Activated effector memory CD4-positive, alpha-beta T cell treated with anti-CD3 and anti-CD28 coated beads, Interleukin-2, amount 50 U/mL, for 16 hours (primary cell): Measurements from ENCODE around the gene RAET1G.
"Not testable (repeated sequence)": the region's sequence is repeated elsewhere in the genome, so short reads cannot be mapped to it uniquely, and the experiment has no call there.

Experiments
- DNase-seq: peaks from one replicate; pipeline ENCODE4 v3.0.0-alpha.2; 2020

RAET1G gene

GRCh38 chr6:149922642-149923326 is at the start of gene RAET1G:
Gene RAET1G, minus strand, starts transcription at chr6:149923121. Its CDS starts 111 bp downstream, at chr6:149923010.
- peak; percentile 92 for DNase-seq

- DNase-seq, result no peak
Measured at GRCh38 chr6:149969635-149970034, 46.7 kb upstream of the RAET1G start.

DNA sequence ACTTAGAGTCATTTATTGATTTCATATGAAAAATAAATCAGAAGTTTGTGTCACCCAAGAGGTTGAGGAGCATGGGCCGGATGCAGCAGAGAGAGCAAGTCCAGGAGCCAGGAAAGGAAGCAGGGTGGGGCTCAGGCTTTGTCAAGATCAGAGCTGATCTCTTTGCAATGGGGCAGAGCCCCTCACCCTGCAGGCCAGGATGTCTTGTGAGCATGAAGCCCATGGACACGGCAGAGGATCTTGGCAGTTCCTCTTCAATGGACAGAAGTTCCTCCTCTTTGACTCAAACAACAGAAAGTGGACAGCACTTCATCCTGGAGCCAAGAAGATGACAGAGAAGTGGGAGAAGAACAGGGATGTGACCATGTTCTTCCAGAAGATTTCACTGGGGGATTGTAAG is 46.0 kb upstream of the RAET1G start:
- not testable (repeated sequence) for DNase-seq

DNA sequence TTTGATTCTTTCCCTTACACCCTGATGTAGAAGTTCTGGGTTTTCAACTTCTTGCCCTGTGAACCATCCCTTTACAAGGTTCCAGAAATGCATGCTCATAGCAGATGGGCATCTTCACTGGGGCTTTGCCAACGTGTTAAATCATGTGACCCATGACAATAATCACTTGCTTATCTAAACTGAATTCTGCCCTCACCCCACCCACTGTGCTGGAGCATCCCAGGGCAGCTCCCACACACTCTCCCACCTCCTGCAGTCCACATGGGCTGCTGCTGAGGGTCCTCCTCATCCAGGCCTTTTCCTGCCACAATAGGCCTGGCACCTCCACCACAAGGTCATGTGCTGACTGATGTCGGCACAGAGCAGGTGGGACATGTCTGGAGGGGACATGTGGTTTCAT is 45.1 kb upstream of the RAET1G start:
- not testable (repeated sequence) for DNase-seq

DNA sequence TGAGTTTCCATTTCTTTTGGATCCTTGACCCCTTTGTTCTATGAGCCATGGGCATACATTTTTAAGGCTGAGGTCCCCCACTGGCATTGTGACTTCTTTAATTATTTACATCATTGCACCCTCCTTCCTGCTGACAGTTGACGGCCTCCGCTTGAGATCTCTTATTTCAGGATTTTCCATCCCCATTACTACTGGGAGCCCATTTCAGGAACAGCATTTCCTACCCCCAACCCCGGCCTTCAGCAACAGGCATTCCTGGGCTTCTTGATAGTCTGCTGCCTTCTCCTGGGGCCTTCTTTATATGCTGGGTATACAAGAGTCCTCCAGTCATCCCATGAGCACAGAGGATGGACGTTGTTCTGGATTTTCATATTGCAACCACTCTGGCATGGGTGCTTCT is 44.7 kb upstream of the RAET1G start:
- DNase-seq, result no peak

GRCh38 chr6:149966319-149966718 is 43.4 kb upstream of the RAET1G start:
- DNase-seq, result not testable (repeated sequence)

- no peak for DNase-seq
Measured at GRCh38 chr6:149965194-149966020, 42.5 kb upstream of the RAET1G start.

- DNase-seq, result peak; percentile 66
Measured at GRCh38 chr6:149964308-149965193, 41.6 kb upstream of the RAET1G start.

DNA sequence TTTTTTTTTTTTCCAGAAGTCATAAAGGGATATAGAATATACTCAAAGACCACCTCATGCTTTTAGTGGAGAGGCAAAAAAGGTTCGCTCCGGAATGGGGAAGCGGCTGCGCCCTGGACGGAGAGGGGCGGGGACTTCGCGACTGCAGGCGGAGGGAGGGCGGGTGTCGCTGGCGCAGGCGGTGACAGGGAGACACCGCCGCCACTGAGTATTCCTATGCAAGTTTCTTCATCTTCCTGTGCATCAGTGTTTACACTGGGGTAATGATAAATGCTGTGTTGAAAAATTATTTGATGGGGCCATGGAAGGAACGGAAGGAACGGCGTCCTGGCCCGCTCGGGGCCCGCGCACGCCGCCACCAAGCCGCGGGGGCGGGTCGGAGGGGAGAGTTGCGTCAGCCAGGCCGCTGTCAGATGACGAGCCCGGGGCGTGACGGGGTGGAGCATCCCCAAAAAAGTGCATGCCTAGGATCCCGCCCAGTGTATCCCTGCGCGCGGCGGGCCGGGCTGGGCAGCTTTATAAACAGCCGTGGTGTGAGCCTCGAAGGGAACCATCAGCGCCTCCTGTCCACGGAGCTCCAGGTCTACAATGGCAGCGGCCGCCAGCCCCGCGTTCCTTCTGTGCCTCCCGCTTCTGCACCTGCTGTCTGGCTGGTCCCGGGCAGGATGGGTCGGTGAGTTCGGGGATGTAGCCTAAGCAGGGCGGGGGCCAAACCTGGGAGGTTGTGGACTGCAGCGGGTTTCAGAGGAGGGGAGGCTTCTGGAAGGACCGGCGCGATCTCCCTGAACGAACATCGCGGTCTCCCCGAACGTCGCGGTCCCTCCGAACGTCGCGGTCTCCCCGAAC is 40.8 kb upstream of the RAET1G start, which contains the start of gene ULBP1:
Gene ULBP1 (plus strand): TSS at position 482 of the 846 bp plus-strand sequence. CDS start 107 bp downstream, at position 589.
- peak; percentile 92 for DNase-seq

- DNase-seq, result peak; percentile 80
Measured at GRCh38 chr6:149963212-149963461, 40.2 kb upstream of the RAET1G start.

DNA sequence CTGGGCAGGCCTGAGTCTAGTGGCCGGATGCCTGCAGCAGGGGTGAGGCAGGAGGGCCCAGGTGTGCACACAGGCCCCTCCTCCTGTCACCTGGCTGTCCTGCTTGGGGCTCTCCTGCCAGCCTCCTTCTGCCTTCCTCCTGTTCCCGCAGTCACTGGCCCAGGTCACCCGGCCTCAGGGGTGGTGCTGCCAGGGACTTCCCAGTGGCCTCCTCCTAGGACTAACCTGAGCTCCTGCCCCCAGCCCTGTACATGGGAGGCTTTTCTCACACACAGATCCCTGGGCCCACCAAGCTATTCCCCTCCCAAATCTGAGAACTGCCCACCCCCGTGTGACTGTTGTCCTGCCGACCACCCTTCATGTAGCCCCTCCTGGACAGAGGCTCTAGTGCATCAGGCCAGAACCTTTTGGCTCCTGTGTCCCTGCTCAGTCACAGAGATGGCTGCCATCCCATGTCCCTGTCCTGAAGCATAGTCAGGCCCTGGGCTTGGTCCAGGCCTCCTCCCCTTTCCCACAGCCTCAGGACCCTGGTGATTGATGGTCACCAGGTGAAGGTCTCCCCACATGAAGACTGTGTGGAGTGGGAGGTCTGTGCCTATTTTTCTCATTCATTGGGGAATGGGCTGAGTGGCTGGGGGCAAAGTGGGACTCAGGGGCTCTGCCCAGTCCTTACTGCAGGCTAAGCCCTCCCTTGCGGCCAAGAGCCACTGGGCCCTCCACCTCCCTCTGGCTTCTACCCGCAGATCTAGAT is 39.7 kb upstream of the RAET1G start:
- no peak for DNase-seq

DNA sequence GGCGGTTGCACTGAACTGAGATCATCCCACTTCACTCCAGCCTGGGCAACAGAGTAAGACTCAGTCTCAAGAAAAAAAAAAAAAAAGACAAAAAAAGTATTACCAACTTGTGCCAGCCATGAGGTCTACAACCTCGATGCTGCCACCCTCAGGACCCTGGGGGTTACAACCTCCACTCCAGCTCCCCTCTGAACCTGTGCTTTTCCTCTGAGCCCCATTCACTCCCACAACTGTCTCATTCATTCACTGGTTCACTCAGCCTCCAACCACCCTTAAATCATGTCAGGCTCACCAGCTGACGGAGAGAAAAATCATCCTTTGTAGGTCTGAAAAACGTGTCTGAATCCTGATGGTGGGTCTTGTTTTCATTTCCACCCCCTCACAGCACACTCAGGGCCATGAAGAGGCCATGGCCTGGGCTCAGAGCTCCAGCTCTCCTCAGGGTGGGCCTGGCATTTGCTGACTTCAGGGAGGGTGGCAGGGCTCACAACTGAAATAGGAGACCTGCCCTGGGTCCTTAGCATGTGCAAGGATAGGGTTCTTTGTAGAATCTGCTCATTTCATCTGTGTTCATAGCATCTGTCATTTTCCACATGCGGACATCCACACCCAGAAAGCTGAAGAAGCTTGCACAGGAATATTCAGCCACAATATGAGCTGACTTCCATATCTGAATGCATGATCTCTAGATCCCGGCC is 39.0 kb upstream of the RAET1G start:
- peak; percentile 74 for DNase-seq

GRCh38 chr6:149960488-149960887 is 37.6 kb upstream of the RAET1G start:
- no peak for DNase-seq

DNA sequence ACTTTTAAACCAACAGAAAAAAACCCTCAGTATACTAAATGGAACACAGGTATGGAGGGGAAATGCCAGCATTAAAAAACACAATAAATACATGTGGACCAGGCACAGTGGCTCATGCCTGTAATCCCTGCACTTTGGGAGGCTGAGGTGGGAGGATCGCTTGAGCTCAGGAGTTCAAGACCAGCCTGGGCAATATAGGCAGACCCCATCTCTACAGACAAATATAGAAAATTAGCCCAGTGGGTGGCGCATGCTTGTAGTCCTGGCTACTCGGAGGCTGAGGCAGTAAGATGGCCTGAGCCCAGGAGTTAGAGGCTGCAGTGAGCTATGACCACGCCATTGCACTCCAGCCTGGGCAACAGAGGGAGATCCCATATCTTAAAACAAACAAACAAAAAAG is 36.9 kb upstream of the RAET1G start:
- not testable (repeated sequence) for DNase-seq

DNA sequence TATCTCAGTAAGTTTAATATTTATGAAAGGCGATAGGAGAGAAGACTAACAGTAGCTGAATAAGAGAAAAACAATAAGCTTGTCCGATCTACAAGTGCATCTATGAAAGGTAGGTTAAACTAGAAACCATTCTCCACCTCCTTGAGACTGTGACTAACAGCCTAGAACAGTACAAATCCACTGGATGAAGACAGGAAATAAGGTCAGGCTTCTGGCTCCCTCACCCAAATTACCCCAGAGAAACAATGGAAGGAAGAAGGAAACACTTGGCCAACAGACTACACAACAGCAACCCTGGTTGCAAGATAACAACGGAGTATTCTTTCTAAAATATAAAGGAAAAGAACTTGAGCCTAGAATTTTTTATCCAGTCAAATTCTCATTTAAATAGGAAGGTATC is 35.2 kb upstream of the RAET1G start:
- not testable (repeated sequence) for DNase-seq

DNA sequence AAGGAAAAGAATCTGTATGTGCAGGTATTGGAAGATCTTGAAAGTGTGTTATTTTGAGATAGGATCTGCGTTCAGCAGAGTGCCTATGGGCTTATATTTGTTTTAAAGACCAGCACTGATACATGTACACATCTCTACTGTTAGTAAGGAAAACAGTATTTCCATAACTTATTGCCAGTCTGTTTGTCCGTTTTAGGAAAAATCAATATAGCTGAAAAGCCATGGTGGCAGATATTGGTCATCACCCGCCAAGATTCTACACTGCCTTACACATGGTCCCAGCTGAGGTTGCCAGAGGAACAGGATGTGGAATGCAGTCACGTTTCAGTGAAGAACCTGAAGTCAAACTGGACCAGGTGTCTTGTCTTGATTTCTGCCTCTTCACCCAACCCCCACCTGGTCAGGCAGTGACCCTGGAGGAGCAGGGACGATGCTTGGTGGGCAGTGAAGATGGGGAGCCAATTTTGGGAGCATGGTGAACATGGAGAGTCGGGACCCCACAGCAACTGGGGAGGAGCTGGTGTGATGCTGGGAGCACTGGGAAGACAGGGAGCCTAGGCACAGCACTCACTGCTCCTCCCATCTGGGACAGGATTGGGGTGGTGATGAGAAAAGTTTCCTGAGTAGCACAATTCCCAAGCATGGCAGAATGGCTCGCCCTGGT is 32.9 kb upstream of the RAET1G start:
- DNase-seq, result peak; percentile 38

DNA sequence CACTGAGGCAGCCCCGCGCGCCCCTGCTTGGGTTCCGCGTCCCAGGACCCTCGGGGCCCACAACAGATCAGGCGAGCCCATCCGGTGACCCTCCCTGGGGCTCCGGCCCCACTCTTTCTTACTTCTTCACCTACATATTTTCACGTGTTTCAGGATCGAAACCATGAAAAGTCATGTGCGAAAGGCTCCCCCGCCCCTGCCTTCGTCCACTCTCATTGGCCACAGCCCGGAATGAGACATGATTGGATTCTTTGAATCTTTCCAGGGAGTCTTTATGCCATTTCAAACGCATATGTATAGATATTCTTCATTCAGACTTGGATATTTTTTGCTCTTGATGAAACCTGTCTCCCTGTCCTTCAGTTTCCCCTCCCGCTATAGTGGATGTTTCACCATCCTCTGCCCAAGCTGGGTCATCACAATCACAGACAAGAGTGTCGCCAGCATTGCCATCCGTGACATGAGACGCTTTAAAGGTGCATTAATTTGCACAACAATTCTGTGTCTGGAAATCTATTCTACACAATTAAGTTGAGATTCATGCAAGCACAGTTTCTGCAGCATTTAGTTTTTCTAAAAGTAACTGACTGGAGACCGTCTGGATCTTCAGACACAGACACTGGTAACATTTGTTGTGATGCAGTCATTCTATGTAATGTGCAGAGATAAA is 32.2 kb upstream of the RAET1G start:
- peak; percentile 60 for DNase-seq

- peak; percentile 62 for DNase-seq
Measured at GRCh38 chr6:149954328-149954983, 31.5 kb upstream of the RAET1G start.

GRCh38 chr6:149953934-149954327 is 31.0 kb upstream of the RAET1G start:
- not testable (repeated sequence) for DNase-seq
